ENCODE results near the gene CELSR3. TPM values are rescaled to one million over a fixed set of nuclear protein-coding genes. Genes with fewer than 3 reads are reported as not detected.

CELSR3 gene, protein sequence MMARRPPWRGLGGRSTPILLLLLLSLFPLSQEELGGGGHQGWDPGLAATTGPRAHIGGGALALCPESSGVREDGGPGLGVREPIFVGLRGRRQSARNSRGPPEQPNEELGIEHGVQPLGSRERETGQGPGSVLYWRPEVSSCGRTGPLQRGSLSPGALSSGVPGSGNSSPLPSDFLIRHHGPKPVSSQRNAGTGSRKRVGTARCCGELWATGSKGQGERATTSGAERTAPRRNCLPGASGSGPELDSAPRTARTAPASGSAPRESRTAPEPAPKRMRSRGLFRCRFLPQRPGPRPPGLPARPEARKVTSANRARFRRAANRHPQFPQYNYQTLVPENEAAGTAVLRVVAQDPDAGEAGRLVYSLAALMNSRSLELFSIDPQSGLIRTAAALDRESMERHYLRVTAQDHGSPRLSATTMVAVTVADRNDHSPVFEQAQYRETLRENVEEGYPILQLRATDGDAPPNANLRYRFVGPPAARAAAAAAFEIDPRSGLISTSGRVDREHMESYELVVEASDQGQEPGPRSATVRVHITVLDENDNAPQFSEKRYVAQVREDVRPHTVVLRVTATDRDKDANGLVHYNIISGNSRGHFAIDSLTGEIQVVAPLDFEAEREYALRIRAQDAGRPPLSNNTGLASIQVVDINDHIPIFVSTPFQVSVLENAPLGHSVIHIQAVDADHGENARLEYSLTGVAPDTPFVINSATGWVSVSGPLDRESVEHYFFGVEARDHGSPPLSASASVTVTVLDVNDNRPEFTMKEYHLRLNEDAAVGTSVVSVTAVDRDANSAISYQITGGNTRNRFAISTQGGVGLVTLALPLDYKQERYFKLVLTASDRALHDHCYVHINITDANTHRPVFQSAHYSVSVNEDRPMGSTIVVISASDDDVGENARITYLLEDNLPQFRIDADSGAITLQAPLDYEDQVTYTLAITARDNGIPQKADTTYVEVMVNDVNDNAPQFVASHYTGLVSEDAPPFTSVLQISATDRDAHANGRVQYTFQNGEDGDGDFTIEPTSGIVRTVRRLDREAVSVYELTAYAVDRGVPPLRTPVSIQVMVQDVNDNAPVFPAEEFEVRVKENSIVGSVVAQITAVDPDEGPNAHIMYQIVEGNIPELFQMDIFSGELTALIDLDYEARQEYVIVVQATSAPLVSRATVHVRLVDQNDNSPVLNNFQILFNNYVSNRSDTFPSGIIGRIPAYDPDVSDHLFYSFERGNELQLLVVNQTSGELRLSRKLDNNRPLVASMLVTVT (N-terminal part only)
- total RNA-seq (ENCODE audit: low replicate concordance), result 9.8 and 10.2 TPM in 2 replicates
- long read RNA-seq, result 0 reads

GRCh38 chr3:48662753-48663488 lies at the start of gene CELSR3:
CELSR3 (minus strand) TSS chr3:48662886; CDS start chr3:48662634, 252 bp downstream.
- Mint-ChIP-seq H3K27me3 (peaks cover 9% of the 10 kb centered on the region), H3K4me1 (ENCODE audit: unreplicated experiment) (peaks cover 11% of the 10 kb centered on the region), H3K9me3 (peaks cover 4% of the 10 kb centered on the region), H3K4me3 (peak within 1 kb of the TSS; percentile 100), H3K36me3 (peaks cover 5% of the 10 kb centered on the region), H3K27ac (peak within 1 kb of the TSS; percentile 100)
- peak; percentile 88 for DNase-seq (ENCODE audit: extremely low spot score, unreplicated experiment)
- TF ChIP-seq CTCF (conservative IDR thresholded peaks at IDR 0.05), result no peak

DNA sequence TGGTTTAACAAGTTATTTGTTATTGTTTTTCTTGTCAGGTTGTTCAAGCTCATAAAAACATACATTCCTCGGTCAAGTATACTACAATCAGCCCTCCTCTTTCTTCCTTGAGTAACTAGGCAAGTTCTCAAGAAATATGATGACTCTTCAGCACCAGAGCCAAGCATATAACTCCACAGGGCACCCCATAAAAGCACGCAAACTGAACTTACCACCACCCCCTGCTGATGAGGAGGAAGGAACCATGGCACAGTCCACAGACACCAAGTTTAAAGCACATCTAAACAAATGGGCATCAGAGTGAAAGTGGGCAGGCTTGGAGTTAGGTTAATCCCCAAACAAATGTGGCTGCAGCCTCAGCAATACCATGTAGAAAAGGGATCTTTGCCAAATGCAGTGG lies 49.0 kb upstream of the CELSR3 start:
- Mint-ChIP-seq H3K27ac (peak overlapping the region; percentile 61), H3K9me3 (no peaks in the 10 kb centered on the region), H3K36me3 (peaks cover 41% of the 10 kb centered on the region), H3K4me1 (ENCODE audit: unreplicated experiment) (peaks cover 31% of the 10 kb centered on the region), H3K4me3 (peak overlapping the region; percentile 63), H3K27me3 (no peaks in the 10 kb centered on the region)
- no peak for DNase-seq (ENCODE audit: extremely low spot score, unreplicated experiment)
- TF ChIP-seq CTCF (conservative IDR thresholded peaks at IDR 0.05), result no peak

DNA sequence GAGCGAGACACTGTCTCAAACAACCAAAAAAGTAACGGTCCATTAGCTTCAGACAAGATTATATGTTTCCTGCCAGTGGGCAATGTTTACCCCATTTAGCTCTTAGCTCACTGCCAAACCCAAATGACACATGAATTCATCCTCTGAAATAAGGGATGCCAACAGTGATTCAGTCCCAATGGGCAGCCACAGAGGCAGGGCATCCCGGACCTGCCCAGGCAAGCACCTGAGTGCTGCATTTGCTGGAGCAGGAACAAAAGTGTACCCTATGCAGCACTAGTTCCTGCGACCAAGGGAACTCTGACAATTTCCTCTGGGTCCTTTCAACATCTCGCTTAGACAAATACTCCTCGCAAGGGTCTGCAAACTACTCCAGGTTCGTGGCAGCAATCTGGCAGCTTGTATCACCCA lies 46.4 kb upstream of the CELSR3 start:
- Mint-ChIP-seq H3K4me3 (no peak overlapping the region), H3K36me3 (peaks cover 38% of the 10 kb centered on the region), H3K4me1 (ENCODE audit: unreplicated experiment) (peaks cover 20% of the 10 kb centered on the region), H3K27ac (peak overlapping the region; percentile 63), H3K9me3 (no peaks in the 10 kb centered on the region), H3K27me3 (no peaks in the 10 kb centered on the region)
- TF ChIP-seq CTCF (conservative IDR thresholded peaks at IDR 0.05), result no peak
- no peak for DNase-seq (ENCODE audit: extremely low spot score, unreplicated experiment)

DNA sequence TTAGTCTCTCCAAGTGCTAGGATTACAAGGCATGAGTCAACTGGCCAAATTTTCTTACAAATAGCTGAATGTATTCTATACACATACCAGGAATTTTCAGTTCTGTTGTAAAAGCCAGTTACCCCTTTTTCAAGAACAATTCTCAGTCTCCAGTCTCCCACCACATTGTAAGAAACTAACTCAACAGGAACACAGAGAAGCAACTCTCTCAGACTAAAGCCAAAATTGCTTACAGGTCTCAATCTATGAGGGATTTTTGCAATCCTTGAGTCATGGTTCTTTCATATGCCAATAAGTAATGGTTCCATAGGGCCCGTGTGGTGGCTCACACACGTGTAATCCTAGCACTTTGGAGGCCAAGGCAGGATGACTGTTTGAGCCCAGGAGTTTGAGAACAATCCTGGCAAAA lies 45.8 kb upstream of the CELSR3 start:
- no peak for TF ChIP-seq CTCF (conservative IDR thresholded peaks at IDR 0.05)
- peak overlapping the region; percentile 79 for H3K27ac Mint-ChIP-seq
- H3K4me1 Mint-ChIP-seq (ENCODE audit: unreplicated experiment), result peaks cover 20% of the 10 kb centered on the region
- no peak for DNase-seq (ENCODE audit: extremely low spot score, unreplicated experiment)
- no peaks in the 10 kb centered on the region for H3K27me3 Mint-ChIP-seq
- no peaks in the 10 kb centered on the region for H3K9me3 Mint-ChIP-seq
- H3K36me3 Mint-ChIP-seq, result peaks cover 38% of the 10 kb centered on the region
- H3K4me3 Mint-ChIP-seq, result peak overlapping the region; percentile 44

All from type B pancreatic cell (in vitro differentiated cells).